Measurements from ENCODE around the gene DPP6. TPM values are rescaled to one million over a fixed set of nuclear protein-coding genes. Genes with fewer than 3 reads are reported as not detected.

Gene DPP6
- polyA plus RNA-seq, 1 donor (not counting 4 experiments of a cell fraction or from before 2014, with no cell fraction given) = not detected

GRCh38 chr7:154857728-154858681 lies 805.8 kb downstream of the DPP6 start:
- no peak overlapping the region for H2AFZ ChIP-seq (ENCODE audit: control insufficient read depth, low read length)
- no peak for TF ChIP-seq EZH2 (IDR thresholded peaks at IDR 0.05; ENCODE audit: low read length)
- TF ChIP-seq, protein P1, sequence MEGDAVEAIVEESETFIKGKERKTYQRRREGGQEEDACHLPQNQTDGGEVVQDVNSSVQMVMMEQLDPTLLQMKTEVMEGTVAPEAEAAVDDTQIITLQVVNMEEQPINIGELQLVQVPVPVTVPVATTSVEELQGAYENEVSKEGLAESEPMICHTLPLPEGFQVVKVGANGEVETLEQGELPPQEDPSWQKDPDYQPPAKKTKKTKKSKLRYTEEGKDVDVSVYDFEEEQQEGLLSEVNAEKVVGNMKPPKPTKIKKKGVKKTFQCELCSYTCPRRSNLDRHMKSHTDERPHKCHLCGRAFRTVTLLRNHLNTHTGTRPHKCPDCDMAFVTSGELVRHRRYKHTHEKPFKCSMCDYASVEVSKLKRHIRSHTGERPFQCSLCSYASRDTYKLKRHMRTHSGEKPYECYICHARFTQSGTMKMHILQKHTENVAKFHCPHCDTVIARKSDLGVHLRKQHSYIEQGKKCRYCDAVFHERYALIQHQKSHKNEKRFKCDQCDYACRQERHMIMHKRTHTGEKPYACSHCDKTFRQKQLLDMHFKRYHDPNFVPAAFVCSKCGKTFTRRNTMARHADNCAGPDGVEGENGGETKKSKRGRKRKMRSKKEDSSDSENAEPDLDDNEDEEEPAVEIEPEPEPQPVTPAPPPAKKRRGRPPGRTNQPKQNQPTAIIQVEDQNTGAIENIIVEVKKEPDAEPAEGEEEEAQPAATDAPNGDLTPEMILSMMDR (optimal IDR thresholded peaks at IDR 0.05 in 1 of 3, IDR thresholded peaks at IDR 0.05 in 1 of 3, conservative IDR thresholded peaks at IDR 0.05 in 1 of 3; ENCODE audit: extremely low read depth in 1 of 3, insufficient read depth in 2 of 3, low read length in 3 of 3) = no peak
- dilution Hi-C loops (cut with MboI; ENCODE audit: extremely low pct_ligation_motif_present, low sequenced_read_pairs) = no loop called here

DNA sequence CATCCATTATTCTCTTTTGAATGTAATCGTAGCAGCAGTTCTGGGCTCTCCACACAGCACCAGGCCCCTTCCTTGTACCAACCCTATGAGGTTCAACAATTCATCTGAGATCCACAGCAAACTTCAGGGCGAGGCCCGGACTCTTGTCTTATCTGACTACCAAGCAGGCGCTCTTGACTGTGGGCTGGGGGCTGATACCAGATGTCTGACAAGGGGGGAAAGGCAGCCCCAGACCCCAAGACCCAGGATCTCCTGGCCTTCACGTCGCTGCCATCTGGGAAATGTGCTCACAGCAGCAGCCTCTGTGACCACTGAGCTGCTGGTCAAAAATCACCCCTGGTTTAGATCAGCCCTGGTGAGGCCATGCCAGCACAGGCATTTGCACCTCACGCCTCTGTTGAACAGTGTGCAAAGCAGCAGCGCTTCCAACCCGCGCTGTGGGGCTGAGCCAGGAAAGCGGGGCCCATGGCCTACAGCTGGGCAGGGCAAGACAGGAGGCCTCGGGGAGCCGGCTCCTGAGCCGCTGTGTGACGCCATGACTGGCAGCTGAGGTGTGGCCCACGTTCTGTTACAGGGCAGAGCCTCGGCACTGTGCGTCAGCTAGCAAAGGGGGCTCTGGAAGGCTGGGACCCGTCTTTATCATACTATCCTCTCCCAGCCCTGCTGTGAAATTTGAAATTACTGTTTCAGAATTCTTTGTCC lies 806.8 kb downstream of the DPP6 start:
- H3K27ac ChIP-seq (ENCODE audit: control insufficient read depth, insufficient read depth, low read length) = no peak overlapping the region
- no peaks in the 10 kb centered on the region for H4K20me1 ChIP-seq (ENCODE audit: control insufficient read depth, extremely low read depth, insufficient read depth, low read length)
- H3K36me3 ChIP-seq (ENCODE audit: control insufficient read depth in 2 of 2, extremely low read depth in 1 of 2, insufficient read depth in 2 of 2, low read length in 2 of 2) = no peaks in the 10 kb centered on the region
- H3K9ac ChIP-seq (ENCODE audit: control insufficient read depth, extremely low read depth, insufficient read depth, low read length) = no peak overlapping the region
- no peaks in the 10 kb centered on the region for H3K27me3 ChIP-seq (ENCODE audit: control insufficient read depth, extremely low read depth, insufficient read depth, low read length)
- FAIRE-seq (no peak), DNase-seq (ENCODE audit: low read depth, low spot score) (no peak)
- no peaks in the 10 kb centered on the region for H3K9me1 ChIP-seq (ENCODE audit: control insufficient read depth, extremely low read depth, insufficient read depth, low read length)
- H3K4me2 ChIP-seq (ENCODE audit: control insufficient read depth, extremely low read depth, insufficient read depth, low read depth, low read length) = no peak overlapping the region
- dilution Hi-C loops (cut with MboI; ENCODE audit: extremely low pct_ligation_motif_present, low sequenced_read_pairs) = no loop called here
- no peak overlapping the region for H3K4me3 ChIP-seq (ENCODE audit: control insufficient read depth in 2 of 3, extremely low read depth in 1 of 3, insufficient read depth in 2 of 3, low read depth in 1 of 3, low read length in 3 of 3)
- TF ChIP-seq EZH2 (IDR thresholded peaks at IDR 0.05; ENCODE audit: low read length) = no peak
- TF ChIP-seq, protein P1 (optimal IDR thresholded peaks at IDR 0.05 in 1 of 3, IDR thresholded peaks at IDR 0.05 in 1 of 3, conservative IDR thresholded peaks at IDR 0.05 in 1 of 3; ENCODE audit: extremely low read depth in 1 of 3, insufficient read depth in 2 of 3, low read length in 3 of 3) = no peak
- H2AFZ ChIP-seq (ENCODE audit: control insufficient read depth, low read length) = no peak overlapping the region
- H3K79me2 ChIP-seq (ENCODE audit: control insufficient read depth, insufficient read depth, low read length) = no peaks in the 10 kb centered on the region
- H3K4me1 ChIP-seq (ENCODE audit: control insufficient read depth, extremely low read depth, insufficient read depth, low read length) = no peaks in the 10 kb centered on the region
- peaks cover 1% of the 10 kb centered on the region for H3K9me3 ChIP-seq (ENCODE audit: control insufficient read depth, low read depth, low read length)

More at GRCh38 chr7:154857728-154858681, 805.8 kb downstream of the DPP6 start:
- H3K9ac ChIP-seq (ENCODE audit: control insufficient read depth, extremely low read depth, insufficient read depth, low read length) = no peak overlapping the region
- no peak for FAIRE-seq
- H3K4me3 ChIP-seq (ENCODE audit: control insufficient read depth in 2 of 3, extremely low read depth in 1 of 3, insufficient read depth in 2 of 3, low read depth in 1 of 3, low read length in 3 of 3) = no peak overlapping the region
- H4K20me1 ChIP-seq (ENCODE audit: control insufficient read depth, extremely low read depth, insufficient read depth, low read length) = no peaks in the 10 kb centered on the region
- no peak overlapping the region for H3K4me2 ChIP-seq (ENCODE audit: control insufficient read depth, extremely low read depth, insufficient read depth, low read depth, low read length)
- no peaks in the 10 kb centered on the region for H3K9me1 ChIP-seq (ENCODE audit: control insufficient read depth, extremely low read depth, insufficient read depth, low read length)
- H3K4me1 ChIP-seq (ENCODE audit: control insufficient read depth, extremely low read depth, insufficient read depth, low read length) = no peaks in the 10 kb centered on the region
- no peak overlapping the region for H3K27ac ChIP-seq (ENCODE audit: control insufficient read depth, insufficient read depth, low read length)
- H3K36me3 ChIP-seq (ENCODE audit: control insufficient read depth in 2 of 2, extremely low read depth in 1 of 2, insufficient read depth in 2 of 2, low read length in 2 of 2) = no peaks in the 10 kb centered on the region
- peaks cover 1% of the 10 kb centered on the region for H3K9me3 ChIP-seq (ENCODE audit: control insufficient read depth, low read depth, low read length)
- H3K27me3 ChIP-seq (ENCODE audit: control insufficient read depth, extremely low read depth, insufficient read depth, low read length) = no peaks in the 10 kb centered on the region
- DNase-seq (ENCODE audit: low read depth, low spot score) = no peak
- H3K79me2 ChIP-seq (ENCODE audit: control insufficient read depth, insufficient read depth, low read length) = no peaks in the 10 kb centered on the region

Measured in keratinocyte (primary cell).